GM12873 (cell line): ENCODE results near the gene SMURF2.

Experiments
- TF ChIP-seq, protein P1 (sequence below): IDR thresholded peaks from 2 replicates; pipeline ENCODE4 v1.5.1; 2012; ENCODE audit warnings: low read depth, mild to moderate bottlenecking, moderate library complexity, low read length, control low read depth; ENCODE audit not compliant: insufficient read depth; ENCODE audit errors: missing control alignments

Gene SMURF2

DNA sequence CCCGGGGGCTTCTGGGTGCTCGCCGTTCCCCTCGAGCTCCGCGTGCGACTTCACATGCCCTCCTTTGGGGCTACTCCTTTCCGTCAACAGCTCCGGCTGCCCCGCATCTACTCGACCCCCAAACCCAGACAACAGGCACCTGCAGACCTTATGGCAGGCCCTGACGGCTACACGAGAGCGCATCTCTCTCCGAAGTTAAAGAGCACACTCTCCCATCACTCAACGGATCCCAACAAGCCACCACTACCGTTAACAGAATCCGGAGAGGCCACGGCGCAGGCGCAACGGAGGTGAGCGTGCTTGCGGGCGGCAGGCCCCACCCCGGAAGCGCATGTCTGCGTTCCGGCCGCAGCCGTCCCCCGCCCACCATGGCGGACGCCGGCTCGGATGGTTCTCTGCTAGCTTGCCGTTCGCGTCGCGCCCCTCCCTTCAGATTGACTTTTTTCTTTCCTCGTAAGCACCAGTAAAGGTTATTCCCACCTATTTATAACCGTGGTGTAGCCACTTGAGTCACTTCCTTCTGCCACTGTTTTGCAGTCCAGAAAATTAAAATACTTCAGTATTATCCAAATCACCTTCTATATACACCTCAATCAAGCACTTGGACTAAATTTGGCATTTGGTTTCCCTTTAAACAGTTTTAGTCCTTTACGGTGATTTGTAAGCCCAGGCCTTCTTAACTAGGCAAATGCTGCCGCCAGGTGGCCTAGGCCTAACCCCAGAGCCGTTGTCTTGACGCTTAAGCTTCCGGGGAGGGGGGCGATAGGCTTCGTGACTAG, 165.1 kb downstream of the SMURF2 start, which contains the start of gene POLG2:
POLG2 (minus strand) TSS at position 269 of the 779 bp plus-strand sequence; CDS start at position 183, 86 bp downstream.
- TF ChIP-seq, protein P1, sequence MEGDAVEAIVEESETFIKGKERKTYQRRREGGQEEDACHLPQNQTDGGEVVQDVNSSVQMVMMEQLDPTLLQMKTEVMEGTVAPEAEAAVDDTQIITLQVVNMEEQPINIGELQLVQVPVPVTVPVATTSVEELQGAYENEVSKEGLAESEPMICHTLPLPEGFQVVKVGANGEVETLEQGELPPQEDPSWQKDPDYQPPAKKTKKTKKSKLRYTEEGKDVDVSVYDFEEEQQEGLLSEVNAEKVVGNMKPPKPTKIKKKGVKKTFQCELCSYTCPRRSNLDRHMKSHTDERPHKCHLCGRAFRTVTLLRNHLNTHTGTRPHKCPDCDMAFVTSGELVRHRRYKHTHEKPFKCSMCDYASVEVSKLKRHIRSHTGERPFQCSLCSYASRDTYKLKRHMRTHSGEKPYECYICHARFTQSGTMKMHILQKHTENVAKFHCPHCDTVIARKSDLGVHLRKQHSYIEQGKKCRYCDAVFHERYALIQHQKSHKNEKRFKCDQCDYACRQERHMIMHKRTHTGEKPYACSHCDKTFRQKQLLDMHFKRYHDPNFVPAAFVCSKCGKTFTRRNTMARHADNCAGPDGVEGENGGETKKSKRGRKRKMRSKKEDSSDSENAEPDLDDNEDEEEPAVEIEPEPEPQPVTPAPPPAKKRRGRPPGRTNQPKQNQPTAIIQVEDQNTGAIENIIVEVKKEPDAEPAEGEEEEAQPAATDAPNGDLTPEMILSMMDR, result peak; percentile 67

DNA sequence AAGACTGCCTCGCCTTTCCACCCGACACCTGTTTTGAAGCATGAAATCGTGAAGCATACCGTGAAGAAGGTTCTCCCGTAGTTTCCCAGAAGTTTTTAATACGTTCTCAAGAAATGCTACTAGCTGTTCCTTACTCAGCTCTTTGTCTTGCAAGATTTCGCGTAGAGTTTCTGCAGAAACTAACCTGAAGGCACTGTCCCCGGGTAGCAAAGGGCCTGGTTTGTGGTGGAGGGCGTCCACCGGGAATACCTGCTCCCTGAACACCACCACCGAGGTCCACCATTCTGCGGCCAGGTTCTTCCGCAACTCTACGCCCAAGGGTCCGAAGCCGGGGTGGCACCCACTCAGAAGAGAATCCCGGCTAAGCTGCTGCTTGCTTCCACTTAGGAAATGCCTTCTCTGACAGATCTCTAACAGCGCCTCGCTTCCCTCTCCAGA, 165.7 kb downstream of the SMURF2 start:
- TF ChIP-seq, protein P1, result no peak
